ENCODE measurements around the gene INPP5K. TPM values are rescaled to one million over a fixed set of nuclear protein-coding genes. Genes with fewer than 3 reads are reported as not detected.
A peak's percentile ranks its signal among the peaks of the same experiment; 100 is the strongest.
"Not testable (repeated sequence)": the region's sequence is repeated elsewhere in the genome, so short reads cannot be mapped to it uniquely, and the experiment has no call there.

Gene INPP5K
- polyA plus RNA-seq, 12 donors, result 20.2 to 32.7 (median 25.2) TPM; not detected in 1

GRCh38 chr17:1552932-1553331 lies 36.5 kb upstream of the INPP5K start:
- DNase-seq, result no peak

- no peak for DNase-seq
These were observed 35.3 kb upstream of the INPP5K start for GRCh38 chr17:1551741-1552140.

- no peak for DNase-seq
These were observed 31.6 kb upstream of the INPP5K start for GRCh38 chr17:1548032-1548431.

- no peak for DNase-seq
These were observed 30.0 kb upstream of the INPP5K start for GRCh38 chr17:1546292-1546922.

- DNase-seq, result no peak
These were observed 29.2 kb upstream of the INPP5K start for GRCh38 chr17:1545618-1546017.

GRCh38 chr17:1542316-1542715 lies 25.9 kb upstream of the INPP5K start:
- no peak for DNase-seq

- no peak for DNase-seq
These were observed 25.0 kb upstream of the INPP5K start for GRCh38 chr17:1541367-1541904.

- DNase-seq, result no peak
These were observed 23.4 kb upstream of the INPP5K start for GRCh38 chr17:1539811-1540210.

- DNase-seq, result no peak
These were observed 19.3 kb upstream of the INPP5K start for GRCh38 chr17:1535737-1536136.

- DNase-seq, result no peak
These were observed 17.4 kb upstream of the INPP5K start for GRCh38 chr17:1533661-1534325.

GRCh38 chr17:1532836-1533602 lies 16.6 kb upstream of the INPP5K start:
- no peak for DNase-seq

- no peak for DNase-seq
These were observed 13.5 kb upstream of the INPP5K start for GRCh38 chr17:1529863-1530262.

GRCh38 chr17:1526876-1527275 lies 10.5 kb upstream of the INPP5K start:
- not testable (repeated sequence) for DNase-seq

GRCh38 chr17:1522626-1523025 lies 6.2 kb upstream of the INPP5K start:
- no peak for DNase-seq

- DNase-seq, result peak; percentile 35
These were observed 4.8 kb upstream of the INPP5K start for GRCh38 chr17:1521086-1521640.

- DNase-seq, result no peak
These were observed 3.3 kb upstream of the INPP5K start for GRCh38 chr17:1519678-1520077.

GRCh38 chr17:1518410-1518809 lies 2.0 kb upstream of the INPP5K start:
- DNase-seq, result no peak

- DNase-seq, result peak; percentile 74
These were observed 598 bp downstream of the INPP5K start for GRCh38 chr17:1515640-1516387.

- DNase-seq, result no peak
These were observed 4.1 kb downstream of the INPP5K start for GRCh38 chr17:1512351-1512750.

GRCh38 chr17:1511756-1512321 lies 4.6 kb downstream of the INPP5K start:
- DNase-seq, result no peak

GRCh38 chr17:1511290-1511689 lies 5.1 kb downstream of the INPP5K start:
- no peak for DNase-seq

All from muscle of arm (tissue), 12 donors.